ENCODE measurements around the gene UNC5C. TPM values are rescaled to one million over a fixed set of nuclear protein-coding genes. Genes with fewer than 3 reads are reported as not detected.

Gene UNC5C
- polyA plus RNA-seq, 1 experiment, result not detected

GRCh38 chr4:95472534-95472933, 76.2 kb downstream of the UNC5C start:
- no peak for DNase-seq (ENCODE audit: low read depth)
- ChIA-PET CTCF (no interaction called here), POLR2A (no interaction called here)
- H3K27me3 ChIP-seq (ENCODE audit: control insufficient read depth, insufficient read depth, low read length), result no peaks in the 10 kb centered on the region
- H3K36me3 ChIP-seq (ENCODE audit: control insufficient read depth, insufficient read depth, low read length), result no peaks in the 10 kb centered on the region
- TF ChIP-seq CTCF (IDR thresholded peaks at IDR 0.05; ENCODE audit: insufficient read depth, low read depth, low read length), result no peak
- H3K4me3 ChIP-seq (ENCODE audit: low read depth, low read length), result no peak overlapping the region

GRCh38 chr4:95470622-95471021, 78.2 kb downstream of the UNC5C start:
- POLR2A ChIA-PET, result no interaction called here
- DNase-seq (ENCODE audit: low read depth), result no peak
- Histone ChIP-seq H3K27me3 (ENCODE audit: control insufficient read depth, insufficient read depth, low read length) (no peaks in the 10 kb centered on the region), H3K36me3 (ENCODE audit: control insufficient read depth, insufficient read depth, low read length) (no peaks in the 10 kb centered on the region), H3K4me3 (ENCODE audit: low read depth, low read length) (no peak overlapping the region)
- CTCF ChIA-PET, result no interaction called here
- no peak for TF ChIP-seq CTCF (IDR thresholded peaks at IDR 0.05; ENCODE audit: insufficient read depth, low read depth, low read length)

GRCh38 chr4:95469617-95470016, 79.2 kb downstream of the UNC5C start:
- no peak for TF ChIP-seq CTCF (IDR thresholded peaks at IDR 0.05; ENCODE audit: insufficient read depth, low read depth, low read length)
- POLR2A ChIA-PET, result no interaction called here
- Histone ChIP-seq H3K36me3 (ENCODE audit: control insufficient read depth, insufficient read depth, low read length) (no peaks in the 10 kb centered on the region), H3K4me3 (ENCODE audit: low read depth, low read length) (no peak overlapping the region), H3K27me3 (ENCODE audit: control insufficient read depth, insufficient read depth, low read length) (no peaks in the 10 kb centered on the region)
- CTCF ChIA-PET, result no interaction called here
- no peak for DNase-seq (ENCODE audit: low read depth)

- TF ChIP-seq CTCF (IDR thresholded peaks at IDR 0.05; ENCODE audit: insufficient read depth, low read depth, low read length), result no peak
- CTCF ChIA-PET, result interaction anchor here (0.6 to 1.7 kb wide), 2 partner anchors 8 to 89 kb away, joined by 3 read pairs; no protein-coding TSS in a partner anchor
- no peak overlapping the region for H3K4me3 ChIP-seq (ENCODE audit: low read depth, low read length)
- H3K27me3 ChIP-seq (ENCODE audit: control insufficient read depth, insufficient read depth, low read length), result no peaks in the 10 kb centered on the region
- POLR2A ChIA-PET, result no interaction called here
- no peaks in the 10 kb centered on the region for H3K36me3 ChIP-seq (ENCODE audit: control insufficient read depth, insufficient read depth, low read length)
- DNase-seq (ENCODE audit: low read depth), result no peak
These were observed 82.0 kb downstream of the UNC5C start for GRCh38 chr4:95466791-95467190.

- ChIA-PET CTCF (no interaction called here), POLR2A (no interaction called here)
- DNase-seq (ENCODE audit: low read depth), result no peak
- Histone ChIP-seq H3K4me3 (ENCODE audit: low read depth, low read length) (no peak overlapping the region), H3K36me3 (ENCODE audit: control insufficient read depth, insufficient read depth, low read length) (no peaks in the 10 kb centered on the region), H3K27me3 (ENCODE audit: control insufficient read depth, insufficient read depth, low read length) (no peaks in the 10 kb centered on the region)
- TF ChIP-seq CTCF (IDR thresholded peaks at IDR 0.05; ENCODE audit: insufficient read depth, low read depth, low read length), result no peak
These were observed 83.8 kb downstream of the UNC5C start for GRCh38 chr4:95465010-95465409.
